H9 (cell line): ENCODE measurements around the gene RORC. TPM values are rescaled to one million over a fixed set of nuclear protein-coding genes. Genes with fewer than 3 reads are reported as not detected.

Experiments used
- DNase-seq: peaks from one replicate; pipeline ENCODE4 v3.0.0-alpha.2; 2017
- H2AFZ ChIP-seq: one replicate; pipeline ENCODE4 v1.6.1; 2013; ENCODE audit warnings: mild to moderate bottlenecking, low read length, control low read depth, moderate library complexity
- H2AK5ac ChIP-seq: 2 replicates; pipeline ENCODE4 v1.6.1; 2013; ENCODE audit warnings: low read length, control low read depth, mixed read lengths; ENCODE audit not compliant: insufficient read length
- H2BK120ac ChIP-seq: one replicate; pipeline ENCODE4 v1.6.1; 2013; ENCODE audit warnings: low read depth, mild to moderate bottlenecking, low read length, control low read depth, inconsistent platforms; ENCODE audit not compliant: poor library complexity, severe bottlenecking
- H2BK12ac ChIP-seq: 2 replicates; pipeline ENCODE4 v1.6.1; 2013; ENCODE audit warnings: low read length, control low read depth, mixed read lengths, low read depth; ENCODE audit not compliant: insufficient read length
- H2BK15ac ChIP-seq: 2 replicates; pipeline ENCODE4 v1.6.1; 2013; ENCODE audit warnings: low read depth, low read length, control low read depth
- H2BK20ac ChIP-seq: one replicate; pipeline ENCODE4 v1.6.1; 2013; ENCODE audit warnings: low read depth, mild to moderate bottlenecking, low read length, control low read depth, inconsistent platforms; ENCODE audit not compliant: poor library complexity, severe bottlenecking
- H2BK5ac ChIP-seq: 2 replicates; pipeline ENCODE4 v1.6.1; 2013; ENCODE audit warnings: low read length, control low read depth, mixed read lengths; ENCODE audit not compliant: insufficient read length
- H3K14ac ChIP-seq: 2 replicates; pipeline ENCODE4 v1.6.1; 2013; ENCODE audit warnings: low read length, control low read depth; ENCODE audit not compliant: insufficient read depth
- H3K18ac ChIP-seq: 2 replicates; pipeline ENCODE4 v1.6.1; 2013; ENCODE audit warnings: low read depth, mild to moderate bottlenecking, mixed read lengths, low read length, control low read depth; ENCODE audit not compliant: insufficient read length
- H3K23ac ChIP-seq: 2 replicates; pipeline ENCODE4 v1.6.1; 2013; ENCODE audit warnings: low read length, control low read depth, mixed read lengths, low read depth; ENCODE audit not compliant: insufficient read length
- H3K23me2 ChIP-seq: 2 replicates; pipeline ENCODE4 v1.6.1; 2013; ENCODE audit warnings: low read depth, mild to moderate bottlenecking, mixed read lengths, low read length, control low read depth; ENCODE audit not compliant: insufficient read length, poor library complexity, severe bottlenecking
- H3K27ac ChIP-seq: 2 replicates; pipeline ENCODE4 v1.5.1; 2013; ENCODE audit warnings: low read length, control low read depth, mixed read lengths, low read depth; ENCODE audit not compliant: insufficient read length
- H3K27me3 ChIP-seq: 2 replicates; pipeline ENCODE4 v1.6.1; 2013; ENCODE audit warnings: low read length, control low read depth, inconsistent platforms; ENCODE audit not compliant: insufficient read depth
- H3K4ac ChIP-seq: 2 replicates; pipeline ENCODE4 v1.6.1; 2013; ENCODE audit warnings: low read depth, mild to moderate bottlenecking, control low read depth, inconsistent platforms, low read length, moderate library complexity
- H3K4me1 ChIP-seq: 2 replicates; pipeline ENCODE4 v1.6.1; 2013; ENCODE audit warnings: low read length, control low read depth, inconsistent platforms; ENCODE audit not compliant: insufficient read depth
- H3K4me2 ChIP-seq: 2 replicates; pipeline ENCODE4 v1.6.1; 2013; ENCODE audit warnings: low read length, control low read depth, mixed read lengths; ENCODE audit not compliant: insufficient read length, insufficient read depth
- H3K56ac ChIP-seq: 2 replicates; pipeline ENCODE4 v1.6.1; 2013; ENCODE audit warnings: low read depth, mild to moderate bottlenecking, mixed read lengths, low read length, control low read depth; ENCODE audit not compliant: insufficient read length
- H3K79me1 ChIP-seq: 2 replicates; pipeline ENCODE4 v1.6.1; 2013; ENCODE audit warnings: low read depth, mild to moderate bottlenecking, moderate library complexity, low read length, control low read depth, inconsistent platforms; ENCODE audit not compliant: insufficient read depth, poor library complexity, severe bottlenecking
- H3K79me2 ChIP-seq: 2 replicates; pipeline ENCODE4 v1.6.1; 2013; ENCODE audit warnings: low read length, control low read depth, inconsistent platforms; ENCODE audit not compliant: insufficient read depth
- H3K9ac ChIP-seq: 2 replicates; pipeline ENCODE4 v1.6.1; 2013; ENCODE audit warnings: low read length, control low read depth, mixed read lengths; ENCODE audit not compliant: insufficient read length; ENCODE audit errors: extremely low read depth
- H3K9me3 ChIP-seq: one replicate; pipeline ENCODE4 v1.6.1; 2013; ENCODE audit warnings: low read depth, low read length, inconsistent platforms; ENCODE audit not compliant: control insufficient read depth
- H3T11ph ChIP-seq: one replicate; pipeline ENCODE4 v1.6.1; 2013; ENCODE audit warnings: mild to moderate bottlenecking, low read length, control low read depth, inconsistent platforms
- H4K20me1 ChIP-seq: one replicate; pipeline ENCODE4 v1.6.1; 2013; ENCODE audit not compliant: control insufficient read depth, insufficient read length, insufficient read depth
- H4K5ac ChIP-seq: 2 replicates; pipeline ENCODE4 v1.6.1; 2013; ENCODE audit warnings: low read depth, mild to moderate bottlenecking, mixed read lengths, low read length, control low read depth; ENCODE audit not compliant: insufficient read length
- H4K8ac ChIP-seq: replicated peaks from 2 replicates; pipeline ENCODE4 v1.6.1; 2013; ENCODE audit warnings: low read length, control low read depth, mixed read lengths, low read depth; ENCODE audit not compliant: insufficient read length
- H4K91ac ChIP-seq: 2 replicates; pipeline ENCODE4 v1.6.1; 2013; ENCODE audit warnings: low read depth, mild to moderate bottlenecking, moderate library complexity, mixed read lengths, low read length, control low read depth; ENCODE audit not compliant: insufficient read length
- H3K27ac Mint-ChIP-seq, 3 experiments: 2 replicates in 2 of 3; 3 replicates in 1 of 3; pipeline ENCODE4 v1.8.0; 2020 to 2021; ENCODE audit warnings: mixed read lengths in 3 of 3, mild to moderate bottlenecking in 1 of 3, moderate library complexity in 1 of 3
- H3K27me3 Mint-ChIP-seq: 2 replicates; pipeline ENCODE4 v1.8.0; 2021; ENCODE audit warnings: low read depth, mild to moderate bottlenecking, moderate library complexity, mixed read lengths
- H3K36me3 Mint-ChIP-seq, 3 experiments: 2 replicates in 2 of 3; 3 replicates in 1 of 3; pipeline ENCODE4 v1.8.0; 2020 to 2021; ENCODE audit warnings: low read depth in 3 of 3, mixed read lengths in 3 of 3; ENCODE audit not compliant: insufficient read depth in 1 of 3
- H3K4me1 Mint-ChIP-seq, 2 experiments: 2 replicates each; pipeline ENCODE4 v1.8.0; 2020; ENCODE audit warnings: mixed read lengths in 2 of 2
- H3K4me3 Mint-ChIP-seq, 2 experiments: 2 replicates in 1 of 2; 3 replicates in 1 of 2; pipeline ENCODE4 v1.8.0; 2020 to 2021; ENCODE audit warnings: mild to moderate bottlenecking in 2 of 2, mixed read lengths in 2 of 2, moderate library complexity in 1 of 2
- H3K9me3 Mint-ChIP-seq, 2 experiments: 2 replicates in 1 of 2; 3 replicates in 1 of 2; pipeline ENCODE4 v1.8.0; 2020; ENCODE audit warnings: mild to moderate bottlenecking in 2 of 2, mixed read lengths in 2 of 2, moderate library complexity in 1 of 2
- WGBS: extraction: QIAGEN DNeasy Blood & Tissue Kit; methylation state at CpG from one replicate; pipeline ENCODE4 v1.1.7; 2013; ENCODE audit warnings: missing lambda C conversion rate, low lambda C conversion rate, mixed read lengths; ENCODE audit not compliant: insufficient read length; ENCODE audit errors: extremely low coverage; 5-methylcytosine and 5-hydroxymethylcytosine counted together
- total RNA-seq: library from RNA; stranded (reverse); gene quantifications from 2 replicates; pipeline ENCODE4 v1.2.1, GENCODE V29; 2021
- TF ChIP-seq, protein P1 (sequence below): fragments of 200-600 bp; sonication (generic); conservative IDR thresholded peaks from 3 replicates; pipeline ENCODE4 v1.8.0; 2021; ENCODE audit warnings: antibody characterized with exemption, mild to moderate bottlenecking

The RORC gene
- total RNA-seq, 1 experiment from 2014 or later, result 0.52 TPM

DNA sequence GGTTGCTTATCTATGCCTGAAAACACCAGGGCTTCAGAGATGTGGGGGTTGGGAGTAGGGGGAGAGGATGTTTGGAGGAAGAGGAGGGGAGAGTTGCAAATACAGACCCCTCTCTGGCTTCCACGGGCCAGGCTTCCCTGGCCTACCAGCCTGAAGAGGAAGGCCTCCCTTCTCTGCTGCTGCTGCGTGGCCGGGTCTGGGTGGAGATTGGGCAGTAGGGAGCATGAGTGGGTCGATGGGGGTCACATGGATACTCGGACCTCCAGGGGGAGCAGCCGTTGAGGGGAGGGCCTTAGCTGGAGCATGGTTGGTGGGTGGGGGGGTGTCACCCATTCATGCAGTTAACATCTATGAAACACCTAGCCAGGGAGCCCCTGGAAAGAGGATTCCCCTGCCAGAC lies 1.5 kb downstream of the RORC start:
- Mint-ChIP-seq H3K36me3 (no peaks in the 10 kb centered on the region), H3K4me1 (peaks cover 37 to 46% of the 10 kb centered on the region in 2 experiments), H3K4me3 (peak overlapping the region in 1 of 2 experiments; percentile 63; a peak in 1 of 5 replicates), H3K9me3 (no peaks in the 10 kb centered on the region), H3K27ac (no peak overlapping the region), H3K27me3 (peaks cover 5% of the 10 kb centered on the region)
- H3K23me2 ChIP-seq, result no peaks in the 10 kb centered on the region
- no peaks in the 10 kb centered on the region for H3K27me3 ChIP-seq
- H3K23ac ChIP-seq, result no peak overlapping the region
- no CpG with 5 or more reads among the region's 6 CpGs for WGBS
- no peak overlapping the region for H3K18ac ChIP-seq
- H2BK12ac ChIP-seq, result no peak overlapping the region
- H2BK20ac ChIP-seq, result no peak overlapping the region
- no peak overlapping the region for H2AFZ ChIP-seq
- no peaks in the 10 kb centered on the region for H3K79me1 ChIP-seq
- peaks cover 16% of the 10 kb centered on the region; the same call in 1 of the 2 replicates for H3K4me1 ChIP-seq
- H3K56ac ChIP-seq, result no peak overlapping the region
- no peak overlapping the region for H4K8ac ChIP-seq
- no peak overlapping the region for H3K27ac ChIP-seq
- H2AK5ac ChIP-seq, result no peak overlapping the region
- no peak overlapping the region for H2BK120ac ChIP-seq
- TF ChIP-seq, protein P1, sequence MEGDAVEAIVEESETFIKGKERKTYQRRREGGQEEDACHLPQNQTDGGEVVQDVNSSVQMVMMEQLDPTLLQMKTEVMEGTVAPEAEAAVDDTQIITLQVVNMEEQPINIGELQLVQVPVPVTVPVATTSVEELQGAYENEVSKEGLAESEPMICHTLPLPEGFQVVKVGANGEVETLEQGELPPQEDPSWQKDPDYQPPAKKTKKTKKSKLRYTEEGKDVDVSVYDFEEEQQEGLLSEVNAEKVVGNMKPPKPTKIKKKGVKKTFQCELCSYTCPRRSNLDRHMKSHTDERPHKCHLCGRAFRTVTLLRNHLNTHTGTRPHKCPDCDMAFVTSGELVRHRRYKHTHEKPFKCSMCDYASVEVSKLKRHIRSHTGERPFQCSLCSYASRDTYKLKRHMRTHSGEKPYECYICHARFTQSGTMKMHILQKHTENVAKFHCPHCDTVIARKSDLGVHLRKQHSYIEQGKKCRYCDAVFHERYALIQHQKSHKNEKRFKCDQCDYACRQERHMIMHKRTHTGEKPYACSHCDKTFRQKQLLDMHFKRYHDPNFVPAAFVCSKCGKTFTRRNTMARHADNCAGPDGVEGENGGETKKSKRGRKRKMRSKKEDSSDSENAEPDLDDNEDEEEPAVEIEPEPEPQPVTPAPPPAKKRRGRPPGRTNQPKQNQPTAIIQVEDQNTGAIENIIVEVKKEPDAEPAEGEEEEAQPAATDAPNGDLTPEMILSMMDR, result no peak
- no peak overlapping the region for H3K14ac ChIP-seq
- H2BK5ac ChIP-seq, result no peak overlapping the region
- no peak for DNase-seq
- no peaks in the 10 kb centered on the region for H3K79me2 ChIP-seq
- no peak overlapping the region for H3K4me2 ChIP-seq
- no peak overlapping the region for H3K9ac ChIP-seq
- no peak overlapping the region for H2BK15ac ChIP-seq
- H4K20me1 ChIP-seq, result no peaks in the 10 kb centered on the region
- no peak overlapping the region for H3K4ac ChIP-seq
- no peak overlapping the region for H4K91ac ChIP-seq
- no peak overlapping the region for H3T11ph ChIP-seq
- H3K9me3 ChIP-seq, result no peaks in the 10 kb centered on the region
- H4K5ac ChIP-seq, result no peak overlapping the region
